SK-N-MC (cell line): ENCODE data around the gene SNX27.

Source experiments
- DNase-seq: peaks from one replicate; pipeline ENCODE4 v3.0.0-alpha.2; 2011; ENCODE audit warnings: low read depth, low spot score
- H3K27ac ChIP-seq: fragments of 200-600 bp; sonication (generic); 2 replicates; pipeline ENCODE4 v1.5.1; 2016; ENCODE audit warnings: mixed run types
- H3K36me3 ChIP-seq: fragments of 200-600 bp; sonication (generic); 2 replicates; pipeline ENCODE4 v1.6.1; 2017; ENCODE audit warnings: antibody characterized with exemption, low read length, mixed read lengths; ENCODE audit not compliant: insufficient read depth
- H3K4me3 ChIP-seq: fragments of 200-600 bp; sonication (generic); 2 replicates; pipeline ENCODE4 v1.5.1; 2016
- H3K9ac ChIP-seq: fragments of 200-600 bp; sonication (generic); 2 replicates; pipeline ENCODE4 v1.8.0; 2017; ENCODE audit warnings: mixed run types, mixed read lengths; ENCODE audit not compliant: insufficient read length
- H3K9me3 ChIP-seq: fragments of 200-600 bp; sonication (generic); 2 replicates; pipeline ENCODE4 v1.6.1; 2017; ENCODE audit warnings: low read depth, mild to moderate bottlenecking, antibody characterized with exemption, low read length, moderate library complexity, mixed read lengths
- EZH2 ChIP-seq: fragments of 200-600 bp; sonication (generic); IDR thresholded peaks from one replicate; pipeline ENCODE4 v1.6.1; 2017; ENCODE audit warnings: antibody characterized with exemption
- FOXP2 ChIP-seq: optimal IDR thresholded peaks from 2 replicates; pipeline ENCODE3; 2011; ENCODE audit warnings: mild to moderate bottlenecking, moderate library complexity; ENCODE audit not compliant: insufficient read depth; ENCODE audit errors: extremely low read length, control extremely low read depth
- POLR2AphosphoS5 ChIP-seq: IDR thresholded peaks from 2 replicates; pipeline ENCODE4 v1.6.1; 2012; ENCODE audit warnings: mild to moderate bottlenecking, low read depth, low read length, borderline replicate concordance

The SNX27 gene

GRCh38 chr1:151619489-151620093 lies 7.7 kb downstream of the SNX27 start:
- H3K4me3 ChIP-seq, result no peak overlapping the region
- DNase-seq, result no peak
- H3K9ac ChIP-seq, result no peak overlapping the region
- peaks cover 6% of the 10 kb centered on the region; the same call in 1 of the 2 replicates for H3K36me3 ChIP-seq
- H3K27ac ChIP-seq, result peak overlapping the region; percentile 71
- TF ChIP-seq POLR2AphosphoS5, result no peak
- no peak for TF ChIP-seq EZH2
- TF ChIP-seq FOXP2, result no peak
- H3K9me3 ChIP-seq, result no peaks in the 10 kb centered on the region

DNA sequence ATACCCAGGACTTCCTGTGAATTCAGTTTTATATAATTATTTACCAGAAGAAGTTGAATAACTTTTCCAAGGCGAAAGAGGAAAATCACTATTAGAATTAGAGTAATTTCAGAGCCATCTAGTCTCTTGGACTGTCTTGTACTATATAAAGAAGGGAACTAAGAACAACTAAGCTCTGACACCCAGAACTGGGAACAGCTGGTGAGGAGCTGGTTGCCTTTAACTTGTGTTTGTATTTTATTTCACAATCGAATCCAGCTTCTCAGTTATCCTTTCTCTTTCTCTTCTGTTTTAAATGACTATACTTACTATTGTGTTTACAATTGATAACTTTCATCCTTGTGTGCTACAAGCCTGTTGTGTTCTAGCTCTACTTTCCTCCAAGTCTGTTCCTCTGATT lies 8.4 kb downstream of the SNX27 start:
- no peak for DNase-seq
- Histone ChIP-seq H3K27ac (peak overlapping the region; percentile 71), H3K4me3 (no peak overlapping the region)

GRCh38 chr1:151621351-151621750 lies 9.5 kb downstream of the SNX27 start:
- Histone ChIP-seq H3K9ac (peak overlapping the region; percentile 12), H3K9me3 (no peaks in the 10 kb centered on the region), H3K36me3 (peaks cover 7% of the 10 kb centered on the region; the same call in 1 of the 2 replicates), H3K27ac (peak overlapping the region; percentile 43; the same call in 1 of the 2 replicates), H3K4me3 (no peak overlapping the region)
- TF ChIP-seq POLR2AphosphoS5 (no peak), FOXP2 (no peak), EZH2 (no peak)
- no peak for DNase-seq

More for the DNA sequence above, 8.4 kb downstream of the SNX27 start:
- peaks cover 10% of the 10 kb centered on the region; the same call in 1 of the 2 replicates for H3K36me3 ChIP-seq
- TF ChIP-seq EZH2, result no peak
- no peak for TF ChIP-seq FOXP2
- H3K9me3 ChIP-seq, result no peaks in the 10 kb centered on the region
- no peak overlapping the region for H3K9ac ChIP-seq

DNA sequence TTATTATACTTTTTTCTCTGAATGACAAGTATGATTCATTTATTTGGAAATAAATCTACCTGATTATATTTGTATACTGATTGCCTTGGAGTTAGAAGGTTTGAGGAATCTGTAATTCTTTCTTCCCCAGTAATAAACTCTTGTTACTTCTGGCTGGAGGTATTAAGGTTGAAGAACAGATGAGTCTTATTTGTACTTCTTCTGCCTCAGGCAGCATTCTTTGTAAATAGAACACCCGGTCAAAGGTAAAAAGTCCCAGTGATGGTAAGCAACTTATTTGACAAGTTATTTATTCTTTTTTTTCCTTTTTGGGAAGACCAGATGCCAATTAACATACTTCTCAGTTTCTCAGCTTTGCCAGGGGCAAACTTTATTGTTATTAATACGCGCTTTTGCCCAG lies 12.9 kb downstream of the SNX27 start:
- Histone ChIP-seq H3K4me3 (no peak overlapping the region), H3K9me3 (no peaks in the 10 kb centered on the region), H3K27ac (no peak overlapping the region), H3K9ac (no peak overlapping the region), H3K36me3 (peaks cover 11% of the 10 kb centered on the region; the same call in 1 of the 2 replicates)
- DNase-seq, result no peak
- no peak for TF ChIP-seq POLR2AphosphoS5
- no peak for TF ChIP-seq EZH2
- no peak for TF ChIP-seq FOXP2

- H3K9me3 ChIP-seq, result no peaks in the 10 kb centered on the region
- peaks cover 11% of the 10 kb centered on the region; the same call in 1 of the 2 replicates for H3K36me3 ChIP-seq
- TF ChIP-seq EZH2 (no peak), FOXP2 (no peak), POLR2AphosphoS5 (no peak)
- H3K9ac ChIP-seq, result no peak overlapping the region
- 0 out of 2 replicates have a peak overlapping the region, but pooled peaks have one; percentile 7 for H3K27ac ChIP-seq
- DNase-seq, result no peak
- no peak overlapping the region for H3K4me3 ChIP-seq
These were observed 15.0 kb downstream of the SNX27 start for GRCh38 chr1:151626740-151627334.

DNA sequence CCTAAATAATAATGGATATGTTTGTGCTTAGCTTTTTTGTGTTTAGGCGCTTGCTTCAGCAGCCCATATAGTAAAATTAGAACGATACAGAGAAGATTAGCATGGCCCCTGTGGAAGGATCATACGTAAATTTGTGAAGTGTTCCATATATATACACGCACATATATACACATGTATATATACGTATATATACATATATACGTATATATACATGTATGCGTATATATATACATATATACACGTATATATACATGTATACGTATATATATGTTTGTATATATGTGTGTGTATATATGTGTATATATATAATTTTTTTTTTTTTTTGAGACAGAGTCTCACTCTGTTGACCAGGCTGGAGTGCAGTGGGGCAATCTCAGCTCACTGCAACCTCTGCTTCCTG lies 17.4 kb downstream of the SNX27 start:
- TF ChIP-seq FOXP2 (no peak), POLR2AphosphoS5 (no peak), EZH2 (no peak)

GRCh38 chr1:151635479-151636072 lies 23.7 kb downstream of the SNX27 start:
- Histone ChIP-seq H3K27ac (peak overlapping the region; percentile 29), H3K9ac (peak overlapping the region; percentile 24), H3K4me3 (peak overlapping the region; percentile 16; the same call in 1 of the 2 replicates), H3K36me3 (peaks cover 1% of the 10 kb centered on the region), H3K9me3 (no peaks in the 10 kb centered on the region)
- DNase-seq, result no peak
- no peak for TF ChIP-seq FOXP2
- TF ChIP-seq POLR2AphosphoS5, result no peak
- no peak for TF ChIP-seq EZH2

More for the DNA sequence above, 17.4 kb downstream of the SNX27 start:
- H3K9me3 ChIP-seq, result no peaks in the 10 kb centered on the region
- H3K27ac ChIP-seq, result no peak overlapping the region
- DNase-seq, result no peak
- peaks cover 9% of the 10 kb centered on the region; the same call in 1 of the 2 replicates for H3K36me3 ChIP-seq
- H3K4me3 ChIP-seq, result no peak overlapping the region
- no peak overlapping the region for H3K9ac ChIP-seq

- DNase-seq, result no peak
- H3K27ac ChIP-seq, result peak overlapping the region; percentile 19; the same call in 1 of the 2 replicates
These were observed 26.4 kb downstream of the SNX27 start for GRCh38 chr1:151638074-151638775.

More at GRCh38 chr1:151638074-151638775, 26.4 kb downstream of the SNX27 start:
- Histone ChIP-seq H3K9ac (no peak overlapping the region), H3K36me3 (peaks cover 5% of the 10 kb centered on the region), H3K9me3 (no peaks in the 10 kb centered on the region), H3K4me3 (no peak overlapping the region)
- TF ChIP-seq EZH2 (no peak), POLR2AphosphoS5 (no peak), FOXP2 (no peak)
